ENCODE measurements around the gene NBL1.

DNA sequence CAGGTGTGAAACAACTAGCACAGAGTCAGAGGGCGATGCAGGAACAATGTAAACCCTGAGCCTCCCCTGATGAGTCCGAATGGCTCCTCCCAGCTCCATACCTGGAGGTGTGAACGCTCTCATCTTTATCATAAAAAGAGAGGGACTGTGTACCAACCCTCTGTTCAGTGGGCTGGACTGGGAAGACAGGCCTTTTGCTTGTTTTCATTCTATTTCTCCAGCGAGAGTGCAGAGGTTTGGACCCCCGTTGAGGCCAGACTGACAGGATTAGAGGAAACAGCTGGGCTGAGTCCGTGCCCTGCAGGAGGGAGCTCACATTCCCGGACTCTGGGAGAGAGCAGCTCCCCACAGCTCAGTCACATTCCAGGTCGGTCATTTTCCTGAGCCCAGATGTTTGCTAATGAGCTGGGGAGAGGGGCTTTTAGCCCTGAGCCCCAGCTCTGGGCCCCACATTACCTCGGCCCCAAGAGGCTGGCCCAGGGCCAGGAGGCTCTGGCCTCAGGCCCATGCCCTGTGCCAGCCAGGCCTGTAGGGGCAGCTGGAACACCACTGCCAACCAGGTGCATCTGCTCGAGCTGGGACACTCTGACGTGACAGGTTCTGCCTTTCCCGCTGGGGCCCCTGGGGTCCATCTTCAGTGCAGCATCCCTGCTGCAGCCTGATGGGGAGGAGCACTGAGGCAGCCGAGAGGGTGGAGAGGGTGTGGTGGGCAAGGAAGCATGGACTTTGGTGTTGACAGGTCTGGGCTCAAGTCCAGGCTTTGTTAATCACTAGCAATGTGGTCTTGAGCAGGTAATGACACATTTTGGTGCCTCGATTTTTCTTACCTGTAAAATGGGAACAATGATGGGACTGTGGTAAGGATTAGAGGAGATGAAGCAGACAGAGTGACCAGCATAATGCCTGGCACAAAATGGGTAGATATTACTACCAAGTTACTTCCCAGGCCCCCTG lies 3.5 kb upstream of the NBL1 start:
- TF ChIP-seq HMG20B (CRISPR knock-in tag; IDR thresholded peaks at IDR 0.05) (no peak), CBX8 (IDR thresholded peaks at IDR 0.05; ENCODE audit: borderline replicate concordance, extremely low read depth, low read depth, low read length, poor library complexity, severe bottlenecking) (no peak), KDM5B (IDR thresholded peaks at IDR 0.05; ENCODE audit: insufficient replicate concordance, low read depth, low read length) (no peak)
- TF ChIP-seq, protein P1, sequence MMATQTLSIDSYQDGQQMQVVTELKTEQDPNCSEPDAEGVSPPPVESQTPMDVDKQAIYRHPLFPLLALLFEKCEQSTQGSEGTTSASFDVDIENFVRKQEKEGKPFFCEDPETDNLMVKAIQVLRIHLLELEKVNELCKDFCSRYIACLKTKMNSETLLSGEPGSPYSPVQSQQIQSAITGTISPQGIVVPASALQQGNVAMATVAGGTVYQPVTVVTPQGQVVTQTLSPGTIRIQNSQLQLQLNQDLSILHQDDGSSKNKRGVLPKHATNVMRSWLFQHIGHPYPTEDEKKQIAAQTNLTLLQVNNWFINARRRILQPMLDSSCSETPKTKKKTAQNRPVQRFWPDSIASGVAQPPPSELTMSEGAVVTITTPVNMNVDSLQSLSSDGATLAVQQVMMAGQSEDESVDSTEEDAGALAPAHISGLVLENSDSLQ (IDR thresholded peaks at IDR 0.05): no peak
